ENCODE results near the gene ZNF385C.

ZNF385C gene

GRCh38 chr17:42077755-42078154 lies 20.5 kb downstream of the ZNF385C start:
- DNase-seq (ENCODE audit: low read depth): no peak

- no peak for DNase-seq (ENCODE audit: low read depth)
These were observed 21.3 kb downstream of the ZNF385C start for GRCh38 chr17:42076797-42077559.

- DNase-seq (ENCODE audit: low read depth): no peak
These were observed 22.5 kb downstream of the ZNF385C start for GRCh38 chr17:42075789-42076188.

GRCh38 chr17:42072323-42073187 lies 25.7 kb downstream of the ZNF385C start:
- DNase-seq (ENCODE audit: low read depth): no peak

GRCh38 chr17:42071810-42072209 lies 26.5 kb downstream of the ZNF385C start:
- no peak for DNase-seq (ENCODE audit: low read depth)

GRCh38 chr17:42068979-42069378 lies 29.3 kb downstream of the ZNF385C start:
- no peak for DNase-seq (ENCODE audit: low read depth)

GRCh38 chr17:42067371-42068091 lies 30.7 kb downstream of the ZNF385C start:
- peak; percentile 61 for DNase-seq (ENCODE audit: low read depth)

- no peak for DNase-seq (ENCODE audit: low read depth)
These were observed 33.1 kb downstream of the ZNF385C start for GRCh38 chr17:42065201-42065600.

GRCh38 chr17:42062681-42063080 lies 35.6 kb downstream of the ZNF385C start:
- no peak for DNase-seq (ENCODE audit: low read depth)

- no peak for DNase-seq (ENCODE audit: low read depth)
These were observed 36.4 kb downstream of the ZNF385C start for GRCh38 chr17:42061646-42062487.

- DNase-seq (ENCODE audit: low read depth): no peak
These were observed 38.0 kb downstream of the ZNF385C start for GRCh38 chr17:42060231-42060630.

- DNase-seq (ENCODE audit: low read depth): no peak
These were observed 38.5 kb downstream of the ZNF385C start for GRCh38 chr17:42059815-42060214.

GRCh38 chr17:42058063-42058462 lies 40.2 kb downstream of the ZNF385C start:
- DNase-seq (ENCODE audit: low read depth): no peak

GRCh38 chr17:42056635-42057034 lies 41.6 kb downstream of the ZNF385C start:
- DNase-seq (ENCODE audit: low read depth): no peak

- DNase-seq (ENCODE audit: low read depth): no peak
These were observed 42.8 kb downstream of the ZNF385C start for GRCh38 chr17:42055496-42055895.

GRCh38 chr17:42055027-42055426 lies 43.2 kb downstream of the ZNF385C start:
- DNase-seq (ENCODE audit: low read depth): no peak

GRCh38 chr17:42053731-42054500 lies 44.4 kb downstream of the ZNF385C start:
- no peak for DNase-seq (ENCODE audit: low read depth)

GRCh38 chr17:42052346-42052877 lies 45.9 kb downstream of the ZNF385C start:
- DNase-seq (ENCODE audit: low read depth): no peak

- no peak for DNase-seq (ENCODE audit: low read depth)
These were observed 46.6 kb downstream of the ZNF385C start for GRCh38 chr17:42051645-42052044.

GRCh38 chr17:42051013-42051400 lies 47.3 kb downstream of the ZNF385C start:
- DNase-seq (ENCODE audit: low read depth): no peak

Measured in stimulated activated CD8-positive, alpha-beta memory T cell treated with anti-CD3 and anti-CD28 coated beads, Interleukin-15, amount 100 ng/mL, for 1 hour (primary cell).